Renal pelvis (tissue), 4 donors: ENCODE results near the gene C2CD4D. TPM values are rescaled to one million over a fixed set of nuclear protein-coding genes. Genes with fewer than 3 reads are reported as not detected.

Source experiments
- DNase-seq: peaks from one replicate; pipeline ENCODE4 v3.0.0-alpha.2; 2013
- polyA plus RNA-seq, 3 donors: library from polyadenylated mRNA; unstranded; fragments of 120-200 nt; gene quantifications; one replicate each; pipeline ENCODE4 v1.2.1, GENCODE V29; 2013; ENCODE audit not compliant: insufficient read length in 3 of 3

Gene C2CD4D
- polyA plus RNA-seq, 3 donors, result 0.16 to 0.35 (median 0.23) TPM

- DNase-seq, result no peak
Observed at GRCh38 chr1:151814426-151814825, 25.2 kb downstream of the C2CD4D start.

DNA sequence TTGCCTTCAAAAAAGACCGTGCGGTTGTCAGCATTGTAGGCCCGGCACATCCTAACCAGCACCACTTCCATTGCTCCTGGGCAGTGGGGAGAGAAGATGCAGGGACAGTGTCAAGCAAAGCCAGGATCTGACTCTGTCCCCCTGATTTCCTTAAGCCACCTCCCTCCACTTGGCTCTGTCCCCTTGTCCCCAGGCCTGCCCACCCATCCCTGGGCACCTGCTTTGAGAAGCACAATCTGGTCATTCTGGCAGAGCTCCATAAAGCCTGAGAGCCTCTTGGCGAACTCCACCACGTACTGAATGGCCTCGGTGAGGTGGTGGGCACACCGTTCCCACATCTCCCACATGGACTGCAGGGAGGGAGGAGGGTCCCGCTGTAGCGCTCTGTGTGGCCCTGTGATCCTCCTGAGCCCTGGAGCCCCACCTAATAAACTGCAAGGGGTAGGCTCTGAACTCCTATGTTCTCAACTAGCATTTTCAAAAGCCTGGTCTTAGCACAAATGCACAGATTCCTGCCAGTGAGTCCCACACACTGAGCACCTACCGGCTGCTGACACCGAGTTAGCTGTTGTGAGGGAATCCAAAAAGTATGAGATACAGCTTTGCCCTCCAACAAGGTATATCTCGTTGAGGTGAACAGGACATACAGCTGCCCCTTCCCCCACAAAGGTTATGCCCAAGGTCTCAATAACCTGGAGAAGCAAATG, 26.2 kb downstream of the C2CD4D start:
- no peak for DNase-seq

GRCh38 chr1:151811181-151811580, 28.4 kb downstream of the C2CD4D start:
- DNase-seq, result no peak

- no peak for DNase-seq
Observed at GRCh38 chr1:151809985-151810556, 29.5 kb downstream of the C2CD4D start.

- no peak for DNase-seq
Observed at GRCh38 chr1:151809290-151809984, 30.2 kb downstream of the C2CD4D start.

DNA sequence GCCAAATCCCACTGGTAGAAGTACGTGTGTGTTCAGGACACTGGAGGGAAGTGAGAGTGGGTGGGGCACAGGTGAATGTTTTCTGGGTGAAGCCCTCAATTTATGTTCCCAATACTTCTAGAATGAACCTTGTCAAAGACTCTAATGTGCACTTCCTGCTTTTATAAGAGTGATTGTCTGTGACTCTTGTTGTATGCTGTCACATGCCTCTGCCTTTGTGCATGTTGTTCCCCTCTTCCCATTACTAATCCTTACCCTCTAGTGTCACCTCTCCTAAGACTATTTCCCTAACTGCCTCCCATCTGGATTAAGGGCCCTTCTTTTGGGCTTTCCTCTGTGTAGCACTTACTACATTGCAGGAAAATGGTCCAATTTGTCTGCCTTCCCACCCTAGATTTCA, 31.9 kb downstream of the C2CD4D start:
- DNase-seq, result no peak

DNA sequence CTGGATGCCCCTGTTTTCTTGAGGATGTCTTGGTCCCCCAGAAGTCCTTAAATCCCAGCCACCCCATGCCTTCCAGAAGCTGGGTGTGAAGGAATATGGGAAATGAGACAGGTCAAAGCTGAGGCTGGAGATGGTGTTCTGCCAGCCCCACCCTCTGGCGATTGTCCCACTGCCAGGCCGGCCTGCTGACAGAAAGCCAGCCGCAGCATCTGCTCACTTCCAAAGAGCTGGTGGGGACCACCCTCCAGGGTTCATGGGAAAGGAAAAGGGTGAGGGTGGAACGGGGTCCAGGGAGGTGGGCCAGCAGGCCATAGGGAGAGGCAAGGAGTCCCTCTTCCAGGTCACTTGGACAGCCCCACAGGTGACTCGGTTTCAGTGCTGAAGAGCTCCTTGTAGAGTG, 32.5 kb downstream of the C2CD4D start:
- DNase-seq, result no peak

DNA sequence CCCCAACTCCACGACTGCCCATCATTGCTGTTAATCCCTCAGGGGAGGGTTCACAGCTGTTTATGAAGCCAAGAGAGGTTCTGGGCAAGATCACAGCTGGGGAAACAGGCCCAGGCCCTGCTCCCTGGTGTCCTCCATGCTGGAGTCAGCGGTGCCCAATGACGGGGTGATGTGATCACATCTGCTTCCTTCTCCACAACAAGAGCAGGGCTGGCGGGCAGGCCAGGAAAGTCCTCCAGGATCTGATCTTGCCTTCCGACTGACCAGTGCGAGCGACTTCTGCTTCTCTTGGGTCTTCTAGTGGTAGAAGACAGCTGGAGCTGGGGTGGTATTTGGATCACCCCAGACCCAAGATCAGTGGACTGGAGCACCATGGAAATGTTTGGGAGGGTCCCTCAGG, 33.5 kb downstream of the C2CD4D start:
- DNase-seq, result no peak

DNA sequence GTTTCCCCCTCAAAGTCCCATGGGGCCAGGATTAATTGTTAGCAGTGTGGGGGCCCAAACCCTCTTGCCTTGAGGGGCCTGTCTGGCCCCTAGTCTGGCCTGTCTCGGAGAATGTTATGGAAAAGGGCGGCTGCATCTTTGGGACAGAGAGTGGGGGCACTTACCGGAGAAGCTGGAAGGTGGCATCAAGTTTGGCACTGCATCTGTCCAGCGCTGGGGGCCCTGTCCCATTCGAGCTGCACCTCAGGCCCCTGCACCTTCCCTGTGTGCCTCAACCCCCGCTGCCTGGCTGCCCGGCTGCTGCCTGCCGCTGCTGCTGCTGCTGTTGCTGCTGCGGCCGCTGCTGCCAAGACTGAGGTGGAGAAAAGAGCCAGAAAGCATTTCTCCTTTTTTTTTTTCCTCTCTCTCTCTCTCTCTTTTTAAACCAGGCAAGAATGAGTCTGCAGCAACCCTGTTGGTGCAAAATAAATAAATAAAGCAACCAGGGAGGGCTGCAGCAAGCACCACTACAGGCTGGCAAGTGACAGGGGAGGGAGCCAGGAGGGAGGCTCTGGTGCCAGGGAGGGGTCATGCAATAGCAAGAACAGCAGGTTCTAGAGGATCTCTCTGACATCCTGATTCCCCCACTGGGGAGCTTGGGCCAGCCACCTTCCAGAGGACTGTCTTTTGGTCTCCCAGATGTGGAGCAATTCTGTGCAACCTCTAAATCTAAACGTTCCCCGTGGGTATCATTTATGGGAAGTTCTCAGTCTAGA, 34.4 kb downstream of the C2CD4D start, which contains the start of gene LINGO4:
LINGO4 (minus strand) TSS at position 354 of the 755 bp plus-strand sequence. CDS start 2,715 bp downstream, outside the sequence.
- no peak for DNase-seq

GRCh38 chr1:151803915-151804314, 35.7 kb downstream of the C2CD4D start:
- DNase-seq, result no peak

- no peak for DNase-seq
Observed at GRCh38 chr1:151803164-151803563, 36.5 kb downstream of the C2CD4D start.

GRCh38 chr1:151802372-151802771, 37.2 kb downstream of the C2CD4D start:
- DNase-seq, result no peak

- DNase-seq, result no peak
Observed at GRCh38 chr1:151801846-151802245, 37.8 kb downstream of the C2CD4D start.

DNA sequence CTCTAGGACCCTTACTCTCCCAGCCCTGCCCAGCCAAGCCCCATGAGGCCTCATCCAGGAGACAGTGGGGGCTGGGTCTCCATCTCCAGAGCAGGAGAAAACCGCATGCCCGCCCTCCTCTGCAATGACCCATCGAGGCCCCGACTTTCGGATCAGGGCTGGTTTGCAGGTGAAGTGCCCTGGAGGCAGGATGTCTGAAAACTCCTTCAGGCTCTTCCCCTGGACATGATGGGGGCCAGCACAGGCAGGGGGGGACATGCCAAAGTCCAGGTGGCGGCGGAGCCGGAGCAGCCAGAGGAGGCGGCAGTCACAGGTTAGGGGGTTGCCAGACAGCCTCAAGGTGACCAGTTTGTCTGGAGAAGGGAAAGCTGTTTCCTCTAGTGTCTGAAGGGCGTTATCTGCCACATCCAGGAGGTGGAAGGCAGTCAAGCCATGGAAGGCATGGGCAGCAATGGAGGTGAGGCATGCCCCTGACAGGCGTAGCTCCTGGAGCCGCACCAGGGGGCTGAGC, 38.3 kb downstream of the C2CD4D start:
- no peak for DNase-seq

GRCh38 chr1:151800830-151801229, 38.8 kb downstream of the C2CD4D start:
- DNase-seq, result no peak

DNA sequence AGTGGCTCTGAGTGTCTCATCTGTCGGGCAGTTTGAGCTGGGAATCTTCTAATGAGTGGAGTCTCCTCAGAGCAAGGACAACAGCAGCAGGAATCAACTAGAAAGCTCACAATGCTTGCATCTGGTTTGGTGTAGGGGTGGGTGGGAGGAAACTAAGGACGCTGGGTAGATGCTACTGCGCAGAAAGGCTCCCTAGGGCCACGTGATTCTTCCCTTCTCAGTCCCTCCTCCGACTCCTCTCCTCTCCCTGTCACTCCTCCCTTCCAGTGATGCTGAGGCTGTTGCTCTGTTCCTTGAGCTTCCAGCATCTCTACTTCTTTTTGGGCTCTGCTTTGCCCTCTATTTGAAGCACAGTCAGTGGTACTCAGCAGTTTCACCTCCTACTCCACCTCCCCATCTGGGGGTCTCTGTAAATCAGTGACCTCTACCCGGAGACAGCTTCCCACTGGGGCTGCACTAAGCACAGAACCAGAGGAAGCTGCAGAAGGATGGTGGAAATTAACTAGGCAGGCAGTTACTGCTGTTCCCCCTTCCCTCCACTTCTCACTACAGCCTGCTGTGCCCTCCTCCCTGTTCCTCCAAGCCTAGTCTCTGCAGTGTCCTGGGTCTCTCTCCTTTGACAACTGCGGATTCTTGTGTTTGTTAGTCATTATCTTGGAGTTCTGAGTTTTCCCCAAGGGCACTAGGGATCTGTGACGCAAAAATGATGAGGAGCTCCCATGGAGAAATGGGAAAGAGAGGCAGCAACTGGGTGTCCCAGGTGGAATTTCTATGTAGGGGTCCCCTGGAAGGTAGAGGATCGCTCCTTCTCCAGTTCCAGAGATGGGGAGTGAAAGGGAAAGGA, 40.2 kb downstream of the C2CD4D start:
- DNase-seq, result no peak

- DNase-seq, result no peak
Observed at GRCh38 chr1:151798571-151798970, 41.0 kb downstream of the C2CD4D start.

- DNase-seq, result peak; percentile 12
Observed at GRCh38 chr1:151790940-151791651, 48.5 kb downstream of the C2CD4D start.

DNA sequence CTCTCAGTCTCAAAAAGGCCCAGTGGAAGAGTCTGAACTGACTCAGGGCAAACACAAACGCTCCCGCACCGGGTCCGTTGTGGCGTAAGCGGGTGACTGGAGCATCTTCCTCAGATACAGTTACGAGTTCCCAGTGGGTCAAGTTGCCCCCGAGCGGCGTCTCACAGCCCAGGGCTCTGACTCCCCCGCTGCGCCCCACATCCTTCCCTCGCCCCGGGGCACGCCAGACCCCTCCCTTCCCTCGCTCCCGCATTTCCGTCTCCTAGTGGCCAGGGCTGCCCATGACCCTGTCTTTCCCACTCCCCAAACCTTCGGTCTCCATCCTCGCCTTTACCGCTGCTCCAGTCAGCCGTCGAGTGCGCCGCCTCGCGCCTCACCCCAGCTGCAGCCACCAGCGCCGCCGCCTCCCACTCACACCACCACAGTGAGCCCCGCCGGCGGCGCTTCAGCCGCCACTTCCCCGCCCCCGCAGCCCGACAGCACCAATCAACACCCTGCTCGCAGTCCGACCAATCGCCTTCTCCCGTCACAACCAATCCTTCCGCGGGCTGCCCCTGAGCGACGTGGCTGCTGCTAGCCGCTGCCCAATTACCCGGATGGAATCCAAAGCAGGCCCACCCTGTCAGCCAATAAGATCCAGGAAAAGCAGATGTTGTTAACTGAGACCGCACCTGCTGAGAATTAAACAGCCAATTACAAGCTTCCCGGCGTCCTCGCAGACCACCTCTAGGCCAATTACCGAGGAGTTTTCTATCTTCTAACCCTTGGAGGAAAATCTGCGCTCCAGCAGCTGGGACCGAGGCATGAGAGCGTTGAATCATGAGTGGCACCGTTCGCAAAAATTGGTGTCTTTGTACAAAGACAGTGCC, 49.3 kb downstream of the C2CD4D start, which contains the start of gene TDRKH:
TDRKH (minus strand) TSS at position 430 of the 869 bp plus-strand sequence. CDS start 7,478 bp downstream, outside the sequence.
- peak; percentile 98 for DNase-seq
